Liver (tissue), 9 donors: ENCODE data around the gene GAB2. TPM values are rescaled to one million over a fixed set of nuclear protein-coding genes. Genes with fewer than 3 reads are reported as not detected.

ENCODE experiments used
- DNase-seq: peaks from one replicate; pipeline ENCODE4 v3.0.0-alpha.2; 2017; ENCODE audit warnings: low spot score
- H3K27ac ChIP-seq, 2 donors: one replicate each; pipeline ENCODE4 v1.7.0; 2013; ENCODE audit warnings: inconsistent platforms in 2 of 2, low read length in 2 of 2, control low read depth in 1 of 2, low read depth in 1 of 2, mild to moderate bottlenecking in 1 of 2
- H3K27me3 ChIP-seq, 4 donors: one replicate each; pipeline versions ENCODE4 v1.6.1 to v1.7.0; 2013; ENCODE audit warnings: low read length in 3 of 4, inconsistent platforms in 1 of 4, mild to moderate bottlenecking in 1 of 4, moderate library complexity in 1 of 4; ENCODE audit not compliant: control insufficient read depth in 4 of 4, insufficient read depth in 4 of 4
- H3K36me3 ChIP-seq, 4 donors: one replicate each; pipeline versions ENCODE4 v1.6.1 to v1.7.0; 2013; ENCODE audit warnings: low read length in 3 of 4, mild to moderate bottlenecking in 3 of 4, low read depth in 1 of 4, moderate library complexity in 1 of 4; ENCODE audit not compliant: control insufficient read depth in 4 of 4, insufficient read depth in 3 of 4
- H3K4me1 ChIP-seq, 4 donors: one replicate each; pipeline versions ENCODE4 v1.6.1 to v1.7.0; 2013; ENCODE audit warnings: low read length in 3 of 4, mild to moderate bottlenecking in 3 of 4, moderate library complexity in 1 of 4; ENCODE audit not compliant: control insufficient read depth in 4 of 4, insufficient read depth in 4 of 4
- H3K4me3 ChIP-seq, 3 donors: one replicate each; pipeline versions ENCODE4 v1.6.1 to v1.7.0; 2013; ENCODE audit warnings: low read length in 3 of 3, control low read depth in 1 of 3, low read depth in 1 of 3, mild to moderate bottlenecking in 1 of 3
- H3K9ac ChIP-seq, 2 donors: one replicate each; pipeline ENCODE4 v1.7.0; 2013; ENCODE audit warnings: low read length in 2 of 2, mild to moderate bottlenecking in 2 of 2, moderate library complexity in 2 of 2, control low read depth in 1 of 2, low read depth in 1 of 2
- H3K9me3 ChIP-seq, 4 donors: one replicate each; pipeline versions ENCODE4 v1.6.1 to v1.7.0; 2013; ENCODE audit warnings: low read length in 3 of 4; ENCODE audit not compliant: control insufficient read depth in 4 of 4
- FOXA2 ChIP-seq: IDR thresholded peaks from 2 replicates; pipeline ENCODE4 v1.6.1; 2016; ENCODE audit warnings: antibody characterized with exemption
- GABPA ChIP-seq, 2 donors: IDR thresholded peaks in 1 of 2; conservative IDR thresholded peaks in 1 of 2; 2 replicates each; pipeline ENCODE4 v1.6.1; 2016; ENCODE audit warnings: antibody characterized with exemption in 2 of 2, mild to moderate bottlenecking in 1 of 2, moderate library complexity in 1 of 2
- HNF4A ChIP-seq, 2 donors: conservative IDR thresholded peaks; 2 replicates each; pipeline ENCODE4 v1.6.1; 2016; ENCODE audit warnings: antibody characterized with exemption in 2 of 2, mild to moderate bottlenecking in 2 of 2
- JUND ChIP-seq, 2 donors: IDR thresholded peaks; 2 replicates each; pipeline ENCODE4 v1.6.1; 2016; ENCODE audit warnings: antibody characterized with exemption in 2 of 2
- NR2F2 ChIP-seq: IDR thresholded peaks from 2 replicates; pipeline ENCODE4 v1.6.1; 2016; ENCODE audit warnings: antibody characterized with exemption
- RAD21 ChIP-seq, 2 donors: IDR thresholded peaks; 2 replicates each; pipeline ENCODE4 v1.6.1; 2016; ENCODE audit warnings: antibody characterized with exemption in 2 of 2, mild to moderate bottlenecking in 2 of 2
- TAF1 ChIP-seq: conservative IDR thresholded peaks from 2 replicates; pipeline ENCODE4 v1.6.1; 2016; ENCODE audit warnings: antibody characterized with exemption, mild to moderate bottlenecking
- YY1 ChIP-seq: IDR thresholded peaks from 2 replicates; pipeline ENCODE4 v1.6.1; 2016; ENCODE audit warnings: antibody characterized with exemption, mild to moderate bottlenecking
- WGBS: extraction: QIAGEN DNeasy Blood & Tissue Kit; methylation state at CpG from one replicate; pipeline ENCODE4 v1.1.7; 2013; 5-methylcytosine and 5-hydroxymethylcytosine counted together
- polyA plus RNA-seq, 2 donors: library from polyadenylated mRNA; stranded (reverse) in 1 of 2; unstranded in 1 of 2; fragments of 200-250 nt in 1 of 2; fragments of >200 nt in 1 of 2; fragmentation: Nextera tagmentation in 1 of 2; extraction: Ambion mirVana in 1 of 2; gene quantifications; one replicate each; pipeline versions ENCODE4 v1.2.1 to v1.2.3, GENCODE V29; 2013 to 2015
- total RNA-seq, 2 donors: library from RNA; depleted of rRNA; stranded (reverse); fragments of >200 nt; gene quantifications; one replicate each; pipeline ENCODE4 v1.2.3, GENCODE V29; 2014
- TF ChIP-seq, protein P1 (sequence below): IDR thresholded peaks from 2 replicates; pipeline ENCODE4 v1.6.1; 2016; ENCODE audit warnings: antibody characterized with exemption
- TF ChIP-seq, protein P2 (sequence below): fragments of 150-350 bp; IDR thresholded peaks from 2 replicates; pipeline ENCODE4 v1.5.1; 2017; ENCODE audit warnings: improper control_type of control experiment, low read depth, low read length; ENCODE audit not compliant: missing input control
- TF ChIP-seq, protein P3 (sequence below): IDR thresholded peaks from 2 replicates; pipeline ENCODE4 v1.6.1; 2016; ENCODE audit warnings: antibody characterized with exemption, mild to moderate bottlenecking
- TF ChIP-seq, protein P4 (sequence below): IDR thresholded peaks from 2 replicates; pipeline ENCODE4 v1.6.1; 2016; ENCODE audit warnings: antibody characterized with exemption
- donor health status: healthy.
- donor health status: healthy.
- donor health status: healthy.
- donor health status: healthy.
- donor health status: healthy.

Gene GAB2
- total and polyA plus RNA-seq, 4 donors, result 1.3 to 3.6 (median 2.5) TPM

GRCh38 chr11:78365381-78365792, 52.2 kb downstream of the GAB2 start:
- Histone ChIP-seq H3K4me1 (no peaks in the 10 kb centered on the region), H3K9me3 (no peaks in the 10 kb centered on the region), H3K27ac (no peak overlapping the region), H3K9ac (no peak overlapping the region), H3K4me3 (no peak overlapping the region), H3K27me3 (no peaks in the 10 kb centered on the region), H3K36me3 (no peaks in the 10 kb centered on the region)
- 88% methylated on average over 2 of the region's 2 CpGs for WGBS
- DNase-seq, result no peak
- TF ChIP-seq YY1, result no peak
- TF ChIP-seq RAD21 (IDR thresholded peaks at IDR 0.05), result no peak
- no peak for TF ChIP-seq GABPA (IDR thresholded peaks at IDR 0.05 in 1 of 2, conservative IDR thresholded peaks at IDR 0.05 in 1 of 2)
- TF ChIP-seq NR2F2, result no peak
- no peak for TF ChIP-seq HNF4A (conservative IDR thresholded peaks at IDR 0.05)
- TF ChIP-seq, protein P1, sequence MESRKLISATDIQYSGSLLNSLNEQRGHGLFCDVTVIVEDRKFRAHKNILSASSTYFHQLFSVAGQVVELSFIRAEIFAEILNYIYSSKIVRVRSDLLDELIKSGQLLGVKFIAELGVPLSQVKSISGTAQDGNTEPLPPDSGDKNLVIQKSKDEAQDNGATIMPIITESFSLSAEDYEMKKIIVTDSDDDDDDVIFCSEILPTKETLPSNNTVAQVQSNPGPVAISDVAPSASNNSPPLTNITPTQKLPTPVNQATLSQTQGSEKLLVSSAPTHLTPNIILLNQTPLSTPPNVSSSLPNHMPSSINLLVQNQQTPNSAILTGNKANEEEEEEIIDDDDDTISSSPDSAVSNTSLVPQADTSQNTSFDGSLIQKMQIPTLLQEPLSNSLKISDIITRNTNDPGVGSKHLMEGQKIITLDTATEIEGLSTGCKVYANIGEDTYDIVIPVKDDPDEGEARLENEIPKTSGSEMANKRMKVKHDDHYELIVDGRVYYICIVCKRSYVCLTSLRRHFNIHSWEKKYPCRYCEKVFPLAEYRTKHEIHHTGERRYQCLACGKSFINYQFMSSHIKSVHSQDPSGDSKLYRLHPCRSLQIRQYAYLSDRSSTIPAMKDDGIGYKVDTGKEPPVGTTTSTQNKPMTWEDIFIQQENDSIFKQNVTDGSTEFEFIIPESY, result no peak
- TF ChIP-seq, protein P2, sequence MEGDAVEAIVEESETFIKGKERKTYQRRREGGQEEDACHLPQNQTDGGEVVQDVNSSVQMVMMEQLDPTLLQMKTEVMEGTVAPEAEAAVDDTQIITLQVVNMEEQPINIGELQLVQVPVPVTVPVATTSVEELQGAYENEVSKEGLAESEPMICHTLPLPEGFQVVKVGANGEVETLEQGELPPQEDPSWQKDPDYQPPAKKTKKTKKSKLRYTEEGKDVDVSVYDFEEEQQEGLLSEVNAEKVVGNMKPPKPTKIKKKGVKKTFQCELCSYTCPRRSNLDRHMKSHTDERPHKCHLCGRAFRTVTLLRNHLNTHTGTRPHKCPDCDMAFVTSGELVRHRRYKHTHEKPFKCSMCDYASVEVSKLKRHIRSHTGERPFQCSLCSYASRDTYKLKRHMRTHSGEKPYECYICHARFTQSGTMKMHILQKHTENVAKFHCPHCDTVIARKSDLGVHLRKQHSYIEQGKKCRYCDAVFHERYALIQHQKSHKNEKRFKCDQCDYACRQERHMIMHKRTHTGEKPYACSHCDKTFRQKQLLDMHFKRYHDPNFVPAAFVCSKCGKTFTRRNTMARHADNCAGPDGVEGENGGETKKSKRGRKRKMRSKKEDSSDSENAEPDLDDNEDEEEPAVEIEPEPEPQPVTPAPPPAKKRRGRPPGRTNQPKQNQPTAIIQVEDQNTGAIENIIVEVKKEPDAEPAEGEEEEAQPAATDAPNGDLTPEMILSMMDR, result no peak
- no peak for TF ChIP-seq JUND (IDR thresholded peaks at IDR 0.05)
- no peak for TF ChIP-seq FOXA2

GRCh38 chr11:78364128-78364751, 53.4 kb downstream of the GAB2 start:
- no peak overlapping the region for H3K9ac ChIP-seq
- TF ChIP-seq GABPA (IDR thresholded peaks at IDR 0.05 in 1 of 2, conservative IDR thresholded peaks at IDR 0.05 in 1 of 2), result no peak
- over 99% methylated on average over 3 of the region's 3 CpGs for WGBS
- H3K27me3 ChIP-seq, result no peaks in the 10 kb centered on the region
- H3K36me3 ChIP-seq, result no peaks in the 10 kb centered on the region
- no peak overlapping the region for H3K4me3 ChIP-seq
- no peaks in the 10 kb centered on the region for H3K9me3 ChIP-seq
- DNase-seq, result no peak
- no peaks in the 10 kb centered on the region for H3K4me1 ChIP-seq
- no peak overlapping the region for H3K27ac ChIP-seq

DNA sequence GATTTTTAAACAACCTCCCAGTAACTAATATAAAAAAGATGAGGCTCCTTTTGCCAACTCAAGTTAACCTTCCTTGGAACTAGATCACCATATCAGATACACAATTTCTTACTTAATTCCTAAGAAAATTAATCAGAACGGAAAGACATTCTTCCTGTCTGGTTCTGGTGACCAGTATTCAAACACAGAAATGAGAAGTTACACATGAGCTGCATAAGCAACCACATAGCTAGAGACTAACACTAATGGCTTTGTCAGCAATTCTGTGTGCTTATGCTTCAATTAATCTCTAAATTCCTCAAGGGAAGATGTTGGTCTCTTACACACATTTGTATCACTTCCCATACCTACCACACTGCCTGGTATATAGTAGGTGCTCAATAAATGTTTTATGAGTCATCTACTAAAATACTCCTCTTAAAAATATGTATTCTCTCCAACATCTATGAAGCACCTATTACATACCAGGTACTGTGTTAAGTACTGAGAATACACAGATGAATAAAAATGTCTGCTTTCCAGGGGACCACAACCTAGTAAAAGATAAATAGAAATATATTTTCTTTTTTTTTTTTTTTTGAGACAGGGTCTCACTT, 54.5 kb downstream of the GAB2 start:
- no peak for TF ChIP-seq HNF4A (conservative IDR thresholded peaks at IDR 0.05)
- TF ChIP-seq JUND (IDR thresholded peaks at IDR 0.05), result no peak
- TF ChIP-seq, protein P3, sequence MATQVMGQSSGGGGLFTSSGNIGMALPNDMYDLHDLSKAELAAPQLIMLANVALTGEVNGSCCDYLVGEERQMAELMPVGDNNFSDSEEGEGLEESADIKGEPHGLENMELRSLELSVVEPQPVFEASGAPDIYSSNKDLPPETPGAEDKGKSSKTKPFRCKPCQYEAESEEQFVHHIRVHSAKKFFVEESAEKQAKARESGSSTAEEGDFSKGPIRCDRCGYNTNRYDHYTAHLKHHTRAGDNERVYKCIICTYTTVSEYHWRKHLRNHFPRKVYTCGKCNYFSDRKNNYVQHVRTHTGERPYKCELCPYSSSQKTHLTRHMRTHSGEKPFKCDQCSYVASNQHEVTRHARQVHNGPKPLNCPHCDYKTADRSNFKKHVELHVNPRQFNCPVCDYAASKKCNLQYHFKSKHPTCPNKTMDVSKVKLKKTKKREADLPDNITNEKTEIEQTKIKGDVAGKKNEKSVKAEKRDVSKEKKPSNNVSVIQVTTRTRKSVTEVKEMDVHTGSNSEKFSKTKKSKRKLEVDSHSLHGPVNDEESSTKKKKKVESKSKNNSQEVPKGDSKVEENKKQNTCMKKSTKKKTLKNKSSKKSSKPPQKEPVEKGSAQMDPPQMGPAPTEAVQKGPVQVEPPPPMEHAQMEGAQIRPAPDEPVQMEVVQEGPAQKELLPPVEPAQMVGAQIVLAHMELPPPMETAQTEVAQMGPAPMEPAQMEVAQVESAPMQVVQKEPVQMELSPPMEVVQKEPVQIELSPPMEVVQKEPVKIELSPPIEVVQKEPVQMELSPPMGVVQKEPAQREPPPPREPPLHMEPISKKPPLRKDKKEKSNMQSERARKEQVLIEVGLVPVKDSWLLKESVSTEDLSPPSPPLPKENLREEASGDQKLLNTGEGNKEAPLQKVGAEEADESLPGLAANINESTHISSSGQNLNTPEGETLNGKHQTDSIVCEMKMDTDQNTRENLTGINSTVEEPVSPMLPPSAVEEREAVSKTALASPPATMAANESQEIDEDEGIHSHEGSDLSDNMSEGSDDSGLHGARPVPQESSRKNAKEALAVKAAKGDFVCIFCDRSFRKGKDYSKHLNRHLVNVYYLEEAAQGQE, result no peak
- TF ChIP-seq, protein P2, result no peak
- TF ChIP-seq YY1, result no peak
- TF ChIP-seq, protein P4, sequence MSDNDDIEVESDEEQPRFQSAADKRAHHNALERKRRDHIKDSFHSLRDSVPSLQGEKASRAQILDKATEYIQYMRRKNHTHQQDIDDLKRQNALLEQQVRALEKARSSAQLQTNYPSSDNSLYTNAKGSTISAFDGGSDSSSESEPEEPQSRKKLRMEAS, result no peak
- TF ChIP-seq, protein P1, result no peak
- no peak for TF ChIP-seq TAF1
- DNase-seq, result no peak
- no peaks in the 10 kb centered on the region for H3K27me3 ChIP-seq
- H3K27ac ChIP-seq, result no peak overlapping the region
- no peaks in the 10 kb centered on the region for H3K4me1 ChIP-seq
- H3K9me3 ChIP-seq, result no peaks in the 10 kb centered on the region
- 87% methylated on average over 1 of the region's 1 CpG for WGBS
- no peak overlapping the region for H3K9ac ChIP-seq
- H3K36me3 ChIP-seq, result no peaks in the 10 kb centered on the region
- no peak overlapping the region for H3K4me3 ChIP-seq
